Thyroid gland (tissue), 4 donors: ENCODE data around the gene BUD13.

Source experiments
- POLR2A ChIP-seq, 2 donors: fragments of 450-650 bp; IDR thresholded peaks; one replicate each; pipeline ENCODE4 v1.6.1; 2017; ENCODE audit warnings: antibody characterized with exemption in 2 of 2, mild to moderate bottlenecking in 2 of 2, moderate library complexity in 1 of 2
- TF ChIP-seq, protein P1 (sequence below), 6 experiments: fragments of 200-600 bp in 3 of 6; fragments of 450-650 bp in 3 of 6; sonication (generic) in 3 of 6; IDR thresholded peaks; one replicate each; pipeline ENCODE4 v1.5.1; 2016 to 2019; ENCODE audit warnings: antibody characterized with exemption in 6 of 6, mild to moderate bottlenecking in 2 of 6, inconsistent platforms in 1 of 6, moderate library complexity in 1 of 6

DNA sequence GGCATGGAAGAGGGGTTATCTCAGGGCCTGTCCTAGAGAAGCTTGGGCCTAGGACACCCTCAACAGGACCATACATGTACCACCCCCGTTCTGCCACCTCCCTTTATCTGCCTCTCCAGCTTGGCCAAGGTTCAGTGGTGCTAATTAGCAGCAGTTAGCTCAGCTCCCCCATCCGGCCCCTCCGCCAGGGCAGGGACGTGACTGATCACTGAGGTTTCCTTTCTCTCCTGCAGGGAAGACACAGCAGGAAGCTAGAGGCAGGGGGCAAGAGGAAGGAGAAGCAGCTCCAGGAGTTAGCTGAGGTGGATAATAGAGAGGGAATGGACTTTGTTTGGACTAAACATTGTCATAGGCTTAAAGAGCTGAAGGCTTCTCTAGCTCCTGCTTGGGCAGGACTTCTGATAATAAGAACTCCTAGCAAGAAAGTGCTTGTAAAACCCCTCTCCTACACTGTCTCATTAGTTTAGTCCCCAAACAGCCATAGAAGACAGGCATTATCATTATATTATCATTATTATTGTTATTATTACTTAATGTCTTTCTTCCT, 53.8 kb downstream of the BUD13 start:
- TF ChIP-seq, protein P1, sequence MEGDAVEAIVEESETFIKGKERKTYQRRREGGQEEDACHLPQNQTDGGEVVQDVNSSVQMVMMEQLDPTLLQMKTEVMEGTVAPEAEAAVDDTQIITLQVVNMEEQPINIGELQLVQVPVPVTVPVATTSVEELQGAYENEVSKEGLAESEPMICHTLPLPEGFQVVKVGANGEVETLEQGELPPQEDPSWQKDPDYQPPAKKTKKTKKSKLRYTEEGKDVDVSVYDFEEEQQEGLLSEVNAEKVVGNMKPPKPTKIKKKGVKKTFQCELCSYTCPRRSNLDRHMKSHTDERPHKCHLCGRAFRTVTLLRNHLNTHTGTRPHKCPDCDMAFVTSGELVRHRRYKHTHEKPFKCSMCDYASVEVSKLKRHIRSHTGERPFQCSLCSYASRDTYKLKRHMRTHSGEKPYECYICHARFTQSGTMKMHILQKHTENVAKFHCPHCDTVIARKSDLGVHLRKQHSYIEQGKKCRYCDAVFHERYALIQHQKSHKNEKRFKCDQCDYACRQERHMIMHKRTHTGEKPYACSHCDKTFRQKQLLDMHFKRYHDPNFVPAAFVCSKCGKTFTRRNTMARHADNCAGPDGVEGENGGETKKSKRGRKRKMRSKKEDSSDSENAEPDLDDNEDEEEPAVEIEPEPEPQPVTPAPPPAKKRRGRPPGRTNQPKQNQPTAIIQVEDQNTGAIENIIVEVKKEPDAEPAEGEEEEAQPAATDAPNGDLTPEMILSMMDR (IDR thresholded peaks at IDR 0.05), result no peak
- TF ChIP-seq POLR2A (IDR thresholded peaks at IDR 0.05), result no peak
